ENCODE results near the gene KCNH8. TPM values are rescaled to one million over a fixed set of nuclear protein-coding genes. Genes with fewer than 3 reads are reported as not detected.

Gene KCNH8
- total and polyA plus RNA-seq, 2 donors: 0.10 to 1.5 TPM

GRCh38 chr3:19148768-19149091 lies 420 bp downstream of the KCNH8 start:
- 3% methylated on average over 12 of the region's 12 CpGs for WGBS
- H3K36me3 ChIP-seq (ENCODE audit: insufficient read depth): no peaks in the 10 kb centered on the region
- H3K4me1 ChIP-seq (ENCODE audit: insufficient read depth): no peaks in the 10 kb centered on the region
- no peak overlapping the region for H3K27ac ChIP-seq (ENCODE audit: low read depth)
- H3K4me3 ChIP-seq (ENCODE audit: low read depth, low read length): no peak overlapping the region
- no peak for DNase-seq (ENCODE audit: extremely low spot score)

GRCh38 chr3:19149368-19149767 lies 1.1 kb downstream of the KCNH8 start:
- Histone ChIP-seq H3K4me1 (ENCODE audit: insufficient read depth) (no peaks in the 10 kb centered on the region), H3K27ac (ENCODE audit: low read depth) (no peak overlapping the region), H3K36me3 (ENCODE audit: insufficient read depth) (no peaks in the 10 kb centered on the region), H3K4me3 (ENCODE audit: low read depth, low read length) (no peak overlapping the region)
- DNase-seq (ENCODE audit: extremely low spot score): no peak
- 2% methylated on average over 6 of the region's 6 CpGs for WGBS

GRCh38 chr3:19151171-19151570 lies 2.9 kb downstream of the KCNH8 start:
- H3K36me3 ChIP-seq (ENCODE audit: insufficient read depth): no peaks in the 10 kb centered on the region
- no peak overlapping the region for H3K27ac ChIP-seq (ENCODE audit: low read depth)
- H3K4me1 ChIP-seq (ENCODE audit: insufficient read depth): no peaks in the 10 kb centered on the region
- no peak for DNase-seq (ENCODE audit: extremely low spot score)
- 87% methylated on average over 1 of the region's 1 CpG for WGBS
- no peak overlapping the region for H3K4me3 ChIP-seq (ENCODE audit: low read depth, low read length)

GRCh38 chr3:19154693-19155250 lies 6.5 kb downstream of the KCNH8 start:
- Histone ChIP-seq H3K27ac (ENCODE audit: low read depth) (no peak overlapping the region), H3K4me3 (ENCODE audit: low read depth, low read length) (no peak overlapping the region), H3K36me3 (ENCODE audit: insufficient read depth) (no peaks in the 10 kb centered on the region), H3K4me1 (ENCODE audit: insufficient read depth) (no peaks in the 10 kb centered on the region)
- WGBS: 84% methylated on average over 3 of the region's 3 CpGs
- DNase-seq (ENCODE audit: extremely low spot score): no peak

GRCh38 chr3:19155375-19155774 lies 7.1 kb downstream of the KCNH8 start:
- Histone ChIP-seq H3K36me3 (ENCODE audit: insufficient read depth) (no peaks in the 10 kb centered on the region), H3K4me1 (ENCODE audit: insufficient read depth) (no peaks in the 10 kb centered on the region), H3K27ac (ENCODE audit: low read depth) (no peak overlapping the region), H3K4me3 (ENCODE audit: low read depth, low read length) (no peak overlapping the region)
- 62% methylated on average over 2 of the region's 2 CpGs for WGBS
- no peak for DNase-seq (ENCODE audit: extremely low spot score)

- DNase-seq (ENCODE audit: extremely low spot score): no peak
- WGBS: 80% methylated on average over 2 of the region's 2 CpGs
These were observed 11.8 kb downstream of the KCNH8 start for GRCh38 chr3:19159966-19160635.

GRCh38 chr3:19165654-19166053 lies 17.3 kb downstream of the KCNH8 start:
- no peak for DNase-seq (ENCODE audit: extremely low spot score)
- WGBS: 64% methylated on average over 2 of the region's 2 CpGs
- Histone ChIP-seq H3K36me3 (ENCODE audit: insufficient read depth) (no peaks in the 10 kb centered on the region), H3K4me1 (ENCODE audit: insufficient read depth) (no peaks in the 10 kb centered on the region), H3K4me3 (ENCODE audit: low read depth, low read length) (no peak overlapping the region), H3K27ac (ENCODE audit: low read depth) (no peak overlapping the region)

More at GRCh38 chr3:19159966-19160635, 11.8 kb downstream of the KCNH8 start:
- Histone ChIP-seq H3K4me1 (ENCODE audit: insufficient read depth) (no peaks in the 10 kb centered on the region), H3K4me3 (ENCODE audit: low read depth, low read length) (no peak overlapping the region), H3K27ac (ENCODE audit: low read depth) (no peak overlapping the region), H3K36me3 (ENCODE audit: insufficient read depth) (no peaks in the 10 kb centered on the region)

- 74% methylated on average over 2 of the region's 2 CpGs for WGBS
These were observed 23.5 kb downstream of the KCNH8 start for GRCh38 chr3:19171794-19172193.

GRCh38 chr3:19173945-19174344 lies 25.6 kb downstream of the KCNH8 start:
- Histone ChIP-seq H3K36me3 (ENCODE audit: insufficient read depth) (no peaks in the 10 kb centered on the region), H3K27ac (ENCODE audit: low read depth) (no peak overlapping the region), H3K4me1 (ENCODE audit: insufficient read depth) (no peaks in the 10 kb centered on the region), H3K4me3 (ENCODE audit: low read depth, low read length) (no peak overlapping the region)
- 44% methylated on average over 1 of the region's 1 CpG for WGBS
- DNase-seq (ENCODE audit: extremely low spot score): no peak

More at GRCh38 chr3:19171794-19172193, 23.5 kb downstream of the KCNH8 start:
- DNase-seq (ENCODE audit: extremely low spot score): no peak
- no peak overlapping the region for H3K4me3 ChIP-seq (ENCODE audit: low read depth, low read length)
- no peaks in the 10 kb centered on the region for H3K4me1 ChIP-seq (ENCODE audit: insufficient read depth)
- H3K27ac ChIP-seq (ENCODE audit: low read depth): no peak overlapping the region
- no peaks in the 10 kb centered on the region for H3K36me3 ChIP-seq (ENCODE audit: insufficient read depth)

GRCh38 chr3:19183584-19183983 lies 35.3 kb downstream of the KCNH8 start:
- Histone ChIP-seq H3K36me3 (ENCODE audit: insufficient read depth) (no peaks in the 10 kb centered on the region), H3K4me1 (ENCODE audit: insufficient read depth) (no peaks in the 10 kb centered on the region), H3K27ac (ENCODE audit: low read depth) (no peak overlapping the region), H3K4me3 (ENCODE audit: low read depth, low read length) (no peak overlapping the region)
- WGBS: 35% methylated on average over 5 of the region's 5 CpGs
- DNase-seq (ENCODE audit: extremely low spot score): no peak

- 75% methylated on average over 1 of the region's 1 CpG for WGBS
- no peak for DNase-seq (ENCODE audit: extremely low spot score)
These were observed 41.8 kb downstream of the KCNH8 start for GRCh38 chr3:19190126-19190525.

GRCh38 chr3:19190602-19191001 lies 42.3 kb downstream of the KCNH8 start:
- H3K4me1 ChIP-seq (ENCODE audit: insufficient read depth): no peaks in the 10 kb centered on the region
- H3K36me3 ChIP-seq (ENCODE audit: insufficient read depth): no peaks in the 10 kb centered on the region
- 83% methylated on average over 4 of the region's 4 CpGs for WGBS
- no peak for DNase-seq (ENCODE audit: extremely low spot score)
- H3K4me3 ChIP-seq (ENCODE audit: low read depth, low read length): no peak overlapping the region
- no peak overlapping the region for H3K27ac ChIP-seq (ENCODE audit: low read depth)

More at GRCh38 chr3:19190126-19190525, 41.8 kb downstream of the KCNH8 start:
- Histone ChIP-seq H3K4me3 (ENCODE audit: low read depth, low read length) (no peak overlapping the region), H3K4me1 (ENCODE audit: insufficient read depth) (no peaks in the 10 kb centered on the region), H3K36me3 (ENCODE audit: insufficient read depth) (no peaks in the 10 kb centered on the region), H3K27ac (ENCODE audit: low read depth) (no peak overlapping the region)

- no peak for DNase-seq (ENCODE audit: extremely low spot score)
- H3K4me1 ChIP-seq (ENCODE audit: insufficient read depth): no peaks in the 10 kb centered on the region
- WGBS: 82% methylated on average over 2 of the region's 2 CpGs
- H3K36me3 ChIP-seq (ENCODE audit: insufficient read depth): no peaks in the 10 kb centered on the region
- no peak overlapping the region for H3K27ac ChIP-seq (ENCODE audit: low read depth)
- H3K4me3 ChIP-seq (ENCODE audit: low read depth, low read length): no peak overlapping the region
These were observed 50.8 kb downstream of the KCNH8 start for GRCh38 chr3:19199131-19199530.

GRCh38 chr3:19202303-19202702 lies 54.0 kb downstream of the KCNH8 start:
- no peak for DNase-seq (ENCODE audit: extremely low spot score)
- WGBS: 80% methylated on average over 2 of the region's 2 CpGs
- no peaks in the 10 kb centered on the region for H3K4me1 ChIP-seq (ENCODE audit: insufficient read depth)

More at GRCh38 chr3:19202303-19202702, 54.0 kb downstream of the KCNH8 start:
- Histone ChIP-seq H3K27ac (ENCODE audit: low read depth) (no peak overlapping the region), H3K4me3 (ENCODE audit: low read depth, low read length) (no peak overlapping the region), H3K36me3 (ENCODE audit: insufficient read depth) (no peaks in the 10 kb centered on the region)
